BLaER1 treated with 17β-estradiol and CSF1 and Interleukin-3, amounts not matched to agents 10 nM and 100 nM (cell line): ENCODE data around the gene ALLC.
"Not testable (repeated sequence)": the region's sequence is repeated elsewhere in the genome, so short reads cannot be mapped to it uniquely, and the experiment has no call there.

Experiments
- H3K27ac ChIP-seq, 11 experiments: shearing (Covaris generic); formaldehyde crosslinking; 2 replicates each; pipeline ENCODE4 v1.8.1; 2022
- H3K27me3 ChIP-seq, 11 experiments: shearing (Covaris generic); formaldehyde crosslinking; 2 replicates each; pipeline ENCODE4 v1.8.1; 2022
- H3K36me3 ChIP-seq, 11 experiments: shearing (Covaris generic); formaldehyde crosslinking; 2 replicates each; pipeline ENCODE4 v1.8.1; 2022
- H3K4me1 ChIP-seq, 10 experiments: shearing (Covaris generic); formaldehyde crosslinking; 2 replicates each; pipeline ENCODE4 v1.8.1; 2022
- H3K4me2 ChIP-seq, 11 experiments: shearing (Covaris generic); formaldehyde crosslinking; 2 replicates each; pipeline ENCODE4 v1.8.1; 2022
- H3K4me3 ChIP-seq, 10 experiments: shearing (Covaris generic); formaldehyde crosslinking; 2 replicates each; pipeline ENCODE4 v1.8.1; 2022
- H3K9ac ChIP-seq, 11 experiments: shearing (Covaris generic); formaldehyde crosslinking; 2 replicates each; pipeline ENCODE4 v1.8.1; 2022
- H3K9me3 ChIP-seq, 11 experiments: shearing (Covaris generic); formaldehyde crosslinking; replicated peaks in 1 of 11; 2 replicates each; pipeline ENCODE4 v1.8.1; 2022
- H4K20me1 ChIP-seq, 11 experiments: shearing (Covaris generic); formaldehyde crosslinking; 2 replicates each; pipeline ENCODE4 v1.8.1; 2022
- Cebpa-rat ChIP-seq, 11 experiments: shearing (Covaris generic); IDR thresholded peaks; 2 replicates each; pipeline ENCODE4 v1.8.1; 2022

ALLC gene

GRCh38 chr2:3633982-3634595, 23.9 kb upstream of the ALLC start:
- H3K4me3 ChIP-seq = no peak overlapping the region
- TF ChIP-seq Cebpa-rat (IDR thresholded peaks at IDR 0.05) = no peak
- no peaks in the 10 kb centered on the region; a peak in 1 of 20 replicates for H3K4me1 ChIP-seq
- H3K4me2 ChIP-seq = no peak overlapping the region
- H3K27me3 ChIP-seq = no peaks in the 10 kb centered on the region
- H4K20me1 ChIP-seq = no peaks in the 10 kb centered on the region
- H3K9me3 ChIP-seq = no peaks in the 10 kb centered on the region
- H3K27ac ChIP-seq = no peak overlapping the region
- H3K9ac ChIP-seq = no peak overlapping the region
- no peaks in the 10 kb centered on the region for H3K36me3 ChIP-seq

GRCh38 chr2:3634596-3635121, 23.3 kb upstream of the ALLC start:
- Histone ChIP-seq H3K27ac (no peak overlapping the region), H3K9ac (no peak overlapping the region), H3K36me3 (no peaks in the 10 kb centered on the region), H3K4me2 (no peak overlapping the region), H3K27me3 (no peaks in the 10 kb centered on the region), H3K4me1 (no peaks in the 10 kb centered on the region; a peak in 1 of 20 replicates), H3K9me3 (no peaks in the 10 kb centered on the region), H3K4me3 (no peak overlapping the region), H4K20me1 (no peaks in the 10 kb centered on the region)
- TF ChIP-seq Cebpa-rat (IDR thresholded peaks at IDR 0.05) = no peak

GRCh38 chr2:3635171-3635974, 22.6 kb upstream of the ALLC start:
- Histone ChIP-seq H3K27ac (no peak overlapping the region), H3K4me2 (no peak overlapping the region), H3K27me3 (no peaks in the 10 kb centered on the region), H3K9me3 (no peaks in the 10 kb centered on the region), H4K20me1 (no peaks in the 10 kb centered on the region), H3K4me3 (no peak overlapping the region), H3K9ac (no peak overlapping the region), H3K4me1 (no peaks in the 10 kb centered on the region; a peak in 1 of 20 replicates), H3K36me3 (no peaks in the 10 kb centered on the region)
- no peak for TF ChIP-seq Cebpa-rat (IDR thresholded peaks at IDR 0.05)

GRCh38 chr2:3635975-3636327, 22.0 kb upstream of the ALLC start:
- H3K4me3 ChIP-seq, H3K9ac ChIP-seq, H4K20me1 ChIP-seq, H3K36me3 ChIP-seq, H3K27ac ChIP-seq, H3K27me3 ChIP-seq, H3K4me2 ChIP-seq, H3K9me3 ChIP-seq, H3K4me1 ChIP-seq: not testable (repeated sequence)

GRCh38 chr2:3636586-3637310, 21.3 kb upstream of the ALLC start:
- no peaks in the 10 kb centered on the region for H3K27me3 ChIP-seq

GRCh38 chr2:3637311-3637675, 20.7 kb upstream of the ALLC start:
- Histone ChIP-seq H3K9ac (no peak overlapping the region), H3K27me3 (no peaks in the 10 kb centered on the region), H3K9me3 (no peaks in the 10 kb centered on the region), H3K36me3 (no peaks in the 10 kb centered on the region), H4K20me1 (no peaks in the 10 kb centered on the region), H3K4me3 (no peak overlapping the region), H3K4me2 (no peak overlapping the region), H3K27ac (no peak overlapping the region), H3K4me1 (no peaks in the 10 kb centered on the region; a peak in 1 of 20 replicates)
- no peak for TF ChIP-seq Cebpa-rat (IDR thresholded peaks at IDR 0.05)

More at GRCh38 chr2:3636586-3637310, 21.3 kb upstream of the ALLC start:
- no peak for TF ChIP-seq Cebpa-rat (IDR thresholded peaks at IDR 0.05)
- no peak overlapping the region for H3K27ac ChIP-seq
- H3K4me3 ChIP-seq = no peak overlapping the region
- H3K9ac ChIP-seq = no peak overlapping the region
- H3K4me2 ChIP-seq = no peak overlapping the region
- no peaks in the 10 kb centered on the region for H3K9me3 ChIP-seq
- no peaks in the 10 kb centered on the region; a peak in 1 of 20 replicates for H3K4me1 ChIP-seq
- H3K36me3 ChIP-seq = no peaks in the 10 kb centered on the region
- no peaks in the 10 kb centered on the region for H4K20me1 ChIP-seq

GRCh38 chr2:3637692-3638455, 20.1 kb upstream of the ALLC start:
- Histone ChIP-seq H3K9ac (no peak overlapping the region), H3K27me3 (no peaks in the 10 kb centered on the region), H4K20me1 (no peaks in the 10 kb centered on the region), H3K9me3 (no peaks in the 10 kb centered on the region), H3K4me1 (no peaks in the 10 kb centered on the region; a peak in 1 of 20 replicates), H3K27ac (no peak overlapping the region), H3K4me2 (no peak overlapping the region), H3K4me3 (no peak overlapping the region), H3K36me3 (no peaks in the 10 kb centered on the region)
- TF ChIP-seq Cebpa-rat (IDR thresholded peaks at IDR 0.05) = no peak

GRCh38 chr2:3638456-3638810, 19.6 kb upstream of the ALLC start:
- no peak for TF ChIP-seq Cebpa-rat (IDR thresholded peaks at IDR 0.05)
- no peak overlapping the region for H3K27ac ChIP-seq
- H4K20me1 ChIP-seq = no peaks in the 10 kb centered on the region
- H3K4me1 ChIP-seq = no peaks in the 10 kb centered on the region; a peak in 1 of 20 replicates
- no peaks in the 10 kb centered on the region for H3K36me3 ChIP-seq
- no peak overlapping the region for H3K9ac ChIP-seq
- H3K27me3 ChIP-seq = no peaks in the 10 kb centered on the region
- H3K9me3 ChIP-seq = no peaks in the 10 kb centered on the region
- H3K4me2 ChIP-seq = no peak overlapping the region
- H3K4me3 ChIP-seq = no peak overlapping the region

GRCh38 chr2:3639015-3639630, 18.9 kb upstream of the ALLC start:
- H3K36me3 ChIP-seq = no peaks in the 10 kb centered on the region
- no peak overlapping the region for H3K4me2 ChIP-seq
- no peak for TF ChIP-seq Cebpa-rat (IDR thresholded peaks at IDR 0.05)
- H4K20me1 ChIP-seq = no peaks in the 10 kb centered on the region
- no peak overlapping the region for H3K27ac ChIP-seq
- H3K27me3 ChIP-seq = no peaks in the 10 kb centered on the region
- H3K4me3 ChIP-seq = no peak overlapping the region
- H3K9me3 ChIP-seq = no peaks in the 10 kb centered on the region
- no peak overlapping the region for H3K9ac ChIP-seq
- no peaks in the 10 kb centered on the region; a peak in 1 of 20 replicates for H3K4me1 ChIP-seq
